Measurements from ENCODE around the gene BRD7.

GRCh38 chr16:50296807-50297206, 72.0 kb downstream of the BRD7 start:
- TF ChIP-seq CTCF (IDR thresholded peaks at IDR 0.05; ENCODE audit: insufficient read depth, low read length) (no peak), GABPA (IDR thresholded peaks at IDR 0.05; ENCODE audit: low read depth) (no peak), REST (IDR thresholded peaks at IDR 0.05; ENCODE audit: insufficient replicate concordance, low read depth) (no peak)

Measured in HL-60 (cell line).